ENCODE results near the gene LATS2. TPM values are rescaled to one million over a fixed set of nuclear protein-coding genes. Genes with fewer than 3 reads are reported as not detected.

The LATS2 gene
- total and polyA plus RNA-seq, 2 of the 8 experiments (the other 6 are each of a cell fraction or from before 2014, with no cell fraction given): 8.3 to 26.2 TPM

DNA sequence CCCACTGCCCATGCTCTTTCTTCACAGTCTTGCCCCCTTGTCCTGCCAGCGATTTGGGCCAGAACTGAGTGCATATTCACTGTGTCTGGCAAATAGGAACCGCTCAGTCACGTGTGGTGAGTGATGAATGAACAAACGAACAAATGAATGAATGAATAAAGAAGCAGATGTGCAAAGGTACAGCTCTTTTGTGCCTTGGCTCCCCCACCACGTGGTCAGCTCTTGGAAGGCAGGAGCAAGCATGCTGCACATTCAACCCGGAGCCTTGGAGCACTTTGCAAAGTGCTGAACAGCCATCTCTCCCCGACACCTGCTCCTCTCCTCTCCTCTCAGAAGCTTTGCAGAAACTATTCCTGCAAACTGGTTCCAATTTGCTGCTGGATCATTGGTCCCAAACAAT, 52.4 kb downstream of the LATS2 start:
- Histone ChIP-seq H2BK120ac (replicated peaks; ENCODE audit: low read depth, low read length) (no peak overlapping the region), H2BK15ac (ENCODE audit: low read length) (no peak overlapping the region), H3K4ac (replicated peaks; ENCODE audit: insufficient read length, low read depth, low read length) (no peak overlapping the region), H3K23ac (ENCODE audit: insufficient read length) (no peak overlapping the region), H3K79me2 (ENCODE audit: control insufficient read depth in 1 of 2, insufficient read depth in 2 of 2, low read length in 2 of 2) (peaks cover 6 to 92% of the 10 kb centered on the region in 2 experiments; a peak in 3 of 4 replicates), H3K4me3 (ENCODE audit: extremely low read depth in 1 of 4, insufficient read depth in 2 of 4, low read depth in 3 of 4, low read length in 4 of 4) (no peak overlapping the region), H3K9ac (replicated peaks in 1 of 4; ENCODE audit: extremely low read depth in 1 of 4, low read depth in 3 of 4, low read length in 3 of 4) (no peak overlapping the region), H2BK12ac (ENCODE audit: low read depth, low read length) (no peak overlapping the region), H3K14ac (ENCODE audit: insufficient read length) (no peak overlapping the region), H2AFZ (ENCODE audit: low read length) (no peak overlapping the region), H3K79me1 (ENCODE audit: low read depth, low read length) (peaks cover 12% of the 10 kb centered on the region), H3K27me3 (replicated peaks in 1 of 4; ENCODE audit: control insufficient read depth in 3 of 4, extremely low read depth in 1 of 4, insufficient read depth in 3 of 4, low read length in 3 of 4) (no peaks in the 10 kb centered on the region), H3K36me3 (ENCODE audit: control insufficient read depth in 2 of 4, insufficient read depth in 4 of 4, low read length in 3 of 4) (no peaks in the 10 kb centered on the region), H3K23me2 (ENCODE audit: low read depth, low read length) (no peaks in the 10 kb centered on the region; the same call in 1 of the 2 replicates), H2BK5ac (ENCODE audit: low read depth, low read length) (no peak overlapping the region), H4K91ac (replicated peaks; ENCODE audit: insufficient read length, low read length) (no peak overlapping the region), H4K5ac (ENCODE audit: insufficient read length, low read depth, low read length) (no peak overlapping the region), H3K9me3 (ENCODE audit: insufficient read depth in 2 of 2, low read depth in 1 of 2, low read length in 1 of 2) (no peaks in the 10 kb centered on the region), H3K18ac (ENCODE audit: extremely low read depth, low read length) (no peak overlapping the region), H2AK5ac (ENCODE audit: low read depth, low read length) (no peak overlapping the region), H3K4me2 (ENCODE audit: insufficient read depth in 1 of 2, low read depth in 2 of 2, low read length in 2 of 2) (no peak overlapping the region), H3K56ac (replicated peaks; ENCODE audit: insufficient read length, low read depth, low read length) (no peak overlapping the region), H4K20me1 (replicated peaks in 1 of 2; ENCODE audit: control insufficient read depth in 1 of 2, insufficient read depth in 2 of 2, low read length in 2 of 2) (peaks cover 10 to 19% of the 10 kb centered on the region in 2 experiments), H2BK20ac (ENCODE audit: low read length) (no peak overlapping the region), H4K8ac (ENCODE audit: extremely low read depth, insufficient read depth, low read length) (no peak overlapping the region; the same call in 1 of the 2 replicates), H3K4me1 (replicated peaks in 1 of 4; ENCODE audit: control insufficient read depth in 3 of 4, insufficient read depth in 4 of 4, low read length in 3 of 4) (peaks cover 0 to 3% (median 0%) of the 10 kb centered on the region in 4 experiments; a peak in 2 of 7 replicates), H3K27ac (ENCODE audit: low read depth, low read length) (no peak overlapping the region)
- ChIA-PET POLR2A (ENCODE audit: partially characterized antibody) (no interaction called here), CTCF (ENCODE audit: partially characterized antibody) (no interaction called here)
- TF ChIP-seq CEBPB (IDR thresholded peaks at IDR 0.05; ENCODE audit: low read depth, low read length) (no peak), TEAD4 (IDR thresholded peaks at IDR 0.05; ENCODE audit: low read depth, low read length) (no peak), ATF2 (IDR thresholded peaks at IDR 0.05; ENCODE audit: low read length) (no peak), RBBP5 (IDR thresholded peaks at IDR 0.05; ENCODE audit: borderline replicate concordance, low read depth, low read length) (no peak), CTBP2 (IDR thresholded peaks at IDR 0.05; ENCODE audit: borderline replicate concordance, insufficient read depth, insufficient read length, low read length) (no peak), SP4 (IDR thresholded peaks at IDR 0.05; ENCODE audit: low read length) (no peak), GTF2F1 (IDR thresholded peaks at IDR 0.05; ENCODE audit: borderline replicate concordance, low read depth, low read length) (no peak), EP300 (IDR thresholded peaks at IDR 0.05; ENCODE audit: borderline replicate concordance in 1 of 2, low read depth in 2 of 2, low read length in 2 of 2) (no peak), MAFK (IDR thresholded peaks at IDR 0.05; ENCODE audit: low read depth, low read length) (no peak), POLR2A (IDR thresholded peaks at IDR 0.05; ENCODE audit: control extremely low read depth in 1 of 2, low read depth in 2 of 2, low read length in 2 of 2) (no peak), EGR1 (IDR thresholded peaks at IDR 0.05; ENCODE audit: borderline replicate concordance, low read depth, low read length) (no peak), KDM5A (IDR thresholded peaks at IDR 0.05; ENCODE audit: low read length) (no peak), ZNF274 (IDR thresholded peaks at IDR 0.05; ENCODE audit: borderline replicate concordance, extremely low read depth, low read length) (no peak)
- FAIRE-seq (no peak), DNase-seq (ENCODE audit: low read depth in 1 of 2, low spot score in 2 of 2) (no peak)
- 84% methylated on average over 7 of the region's 7 CpGs; no CpG with 5 or more reads in 1 of the 2 experiments for WGBS, 2 experiments (ENCODE audit: extremely low coverage in 1 of 2, insufficient coverage in 1 of 2, insufficient read length in 1 of 2, insufficient replicate concordance in 2 of 2, low coverage in 1 of 2, low lambda C conversion rate in 2 of 2, missing lambda C conversion rate in 1 of 2)
